HepG2 (cell line): Measurements from ENCODE around the gene LINC00632. TPM values are rescaled to one million over a fixed set of nuclear protein-coding genes. Genes with fewer than 3 reads are reported as not detected.

Experiments
- ATAC-seq: fragments of 200-7000 bp; cut with Tn5 transposase; 3 replicates; pipeline ENCODE4 v1.9.1; 2020; ENCODE audit warnings: mild to moderate bottlenecking, moderate library complexity
- BruUV-seq: library from RNA; stranded (reverse); fragments of 400-500 nt; replicated peaks from 2 replicates; lab custom pipeline; 2021; lab: Mats Ljungman, UMichigan
- CTCF ChIA-PET: fragments of 300-600 bp; formaldehyde crosslinking; extraction: SDS; loops from one replicate; lab custom pipeline; 2021; ENCODE audit warnings: low total read pairs, inconsistent platforms, low intra/inter-chr PET ratio; lab: Yijun Ruan, JAX
- POLR2A ChIA-PET: fragments of 350-600 bp; sonication (Branson Sonifier 250); formaldehyde crosslinking; loops from one replicate; lab custom pipeline; 2020; ENCODE audit warnings: antibody characterized with exemption, inconsistent platforms; lab: Yijun Ruan, JAX
- DNase-seq: peaks from one replicate; pipeline ENCODE4 v3.0.0-alpha.2; 2015; ENCODE audit warnings: low spot score
- FAIRE-seq: peaks from 3 replicates; lab custom pipeline; 2011; peaks lifted over from hg19 to GRCh38; lab: Jason Lieb, UNC
- H2AFZ ChIP-seq: one replicate; pipeline ENCODE4 v1.6.1; 2011; ENCODE audit warnings: low read length, inconsistent platforms
- H3K27ac ChIP-seq: fragments of 300-600 bp; 3 replicates; pipeline ENCODE4 v1.8.0; 2011; ENCODE audit warnings: mixed run types, mild to moderate bottlenecking, mixed read lengths, low read length, inconsistent platforms; ENCODE audit not compliant: insufficient read depth; ENCODE audit errors: extremely low read length
- H3K27me3 ChIP-seq, 2 experiments: fragments of 200-600 bp in 1 of 2; 2 replicates in 1 of 2; 3 replicates in 1 of 2; pipeline versions ENCODE4 v1.6.0 to v1.8.0; 2011; ENCODE audit warnings: low read length in 2 of 2, mild to moderate bottlenecking in 2 of 2, moderate library complexity in 2 of 2, inconsistent platforms in 1 of 2; ENCODE audit not compliant: insufficient read depth in 2 of 2, control insufficient read depth in 1 of 2
- H3K36me3 ChIP-seq, 2 experiments: fragments of 200-600 bp in 1 of 2; replicated peaks in 1 of 2; 2 replicates in 1 of 2; 3 replicates in 1 of 2; pipeline versions ENCODE4 v1.5.1 to v1.8.0; 2011; ENCODE audit warnings: low read length in 2 of 2, inconsistent platforms in 1 of 2; ENCODE audit not compliant: insufficient read depth in 2 of 2, control insufficient read depth in 1 of 2
- H3K4me1 ChIP-seq: 2 replicates; pipeline ENCODE4 v1.5.1; 2012; ENCODE audit warnings: low read length, inconsistent platforms; ENCODE audit not compliant: insufficient read depth
- H3K4me2 ChIP-seq: 2 replicates; pipeline ENCODE4 v1.6.0; 2011; ENCODE audit warnings: low read depth, low read length, inconsistent platforms
- H3K4me3 ChIP-seq, 3 experiments: fragments of 200-600 bp in 1 of 3; sonication (generic), shearing (Covaris generic) in 1 of 3; replicated peaks in 1 of 3; 2 replicates each; pipeline ENCODE4 v1.5.1; 2011 to 2016; ENCODE audit warnings: low read length in 3 of 3, inconsistent platforms in 2 of 3, low read depth in 2 of 3, mild to moderate bottlenecking in 2 of 3, control low read depth in 1 of 3, mixed read lengths in 1 of 3; ENCODE audit not compliant: insufficient read depth in 1 of 3
- H3K79me2 ChIP-seq: one replicate; pipeline ENCODE4 v1.6.1; 2011; ENCODE audit warnings: low read length, inconsistent platforms; ENCODE audit not compliant: insufficient read depth
- H3K9ac ChIP-seq: 2 replicates; pipeline ENCODE4 v1.6.0; 2011; ENCODE audit warnings: mild to moderate bottlenecking, low read depth, low read length, inconsistent platforms; ENCODE audit not compliant: insufficient read depth
- H3K9me3 ChIP-seq: 2 replicates; pipeline ENCODE4 v1.5.1; 2012; ENCODE audit warnings: mild to moderate bottlenecking, low read length
- H4K20me1 ChIP-seq: 2 replicates; pipeline ENCODE4 v1.6.0; 2011; ENCODE audit warnings: inconsistent platforms, mild to moderate bottlenecking, low read length, moderate library complexity; ENCODE audit not compliant: insufficient read depth
- CAMTA2 ChIP-seq: sonication (generic); formaldehyde crosslinking; IDR thresholded peaks from 2 replicates; pipeline ENCODE4 v1.4.0; 2020; ENCODE audit warnings: mild to moderate bottlenecking, missing genetic modification reagents, borderline replicate concordance
- CENPT ChIP-seq: sonication (generic); formaldehyde crosslinking; IDR thresholded peaks from 2 replicates; pipeline ENCODE4 v1.8.0; 2022; ENCODE audit warnings: low read depth, mild to moderate bottlenecking, moderate library complexity, missing genetic modification reagents
- EED ChIP-seq: sonication (generic); formaldehyde crosslinking; IDR thresholded peaks from 2 replicates; pipeline ENCODE4 v1.5.0; 2020; ENCODE audit warnings: mild to moderate bottlenecking, missing genetic modification reagents
- KMT2A ChIP-seq: sonication (generic); formaldehyde crosslinking; IDR thresholded peaks from 2 replicates; pipeline ENCODE4 v1.4.0; 2020; ENCODE audit warnings: missing genetic modification reagents
- LCORL ChIP-seq, 2 experiments: fragments of 450-650 bp in 1 of 2; sonication (generic) in 1 of 2; formaldehyde crosslinking in 1 of 2; IDR thresholded peaks; 2 replicates each; pipeline versions ENCODE4 v1.5.0 to v1.6.1; 2017 to 2020; ENCODE audit warnings: antibody characterized with exemption in 1 of 2, missing genetic modification reagents in 1 of 2
- MEIS1 ChIP-seq: sonication (generic); formaldehyde crosslinking; IDR thresholded peaks from 2 replicates; pipeline ENCODE4 v1.9.0; 2021; ENCODE audit warnings: mild to moderate bottlenecking, missing genetic modification reagents, moderate library complexity, borderline replicate concordance
- MTF1 ChIP-seq: sonication (generic); formaldehyde crosslinking; IDR thresholded peaks from 2 replicates; pipeline ENCODE4 v1.5.0; 2020; ENCODE audit warnings: missing genetic modification reagents
- NR2C2 ChIP-seq: sonication (generic); formaldehyde crosslinking; IDR thresholded peaks from 2 replicates; pipeline ENCODE4 v1.4.0; 2020; ENCODE audit warnings: missing genetic modification reagents, mild to moderate bottlenecking, moderate library complexity, borderline replicate concordance
- RFX5 ChIP-seq: IDR thresholded peaks from 2 replicates; pipeline ENCODE4 v1.6.1; 2011; ENCODE audit warnings: low read depth, low read length, improper control_type of control experiment
- RNF2 ChIP-seq: fragments of 450-650 bp; conservative IDR thresholded peaks from 2 replicates; pipeline ENCODE4 v1.6.1; 2016; ENCODE audit warnings: low read depth
- SOX6 ChIP-seq, 2 experiments: fragments of 450-650 bp in 1 of 2; sonication (generic) in 1 of 2; formaldehyde crosslinking in 1 of 2; IDR thresholded peaks; 2 replicates each; pipeline versions ENCODE4 v1.4.0 to v1.6.1; 2017 to 2020; ENCODE audit warnings: antibody characterized with exemption in 1 of 2, mild to moderate bottlenecking in 1 of 2, missing genetic modification reagents in 1 of 2
- STAT5B ChIP-seq: sonication (generic); formaldehyde crosslinking; IDR thresholded peaks from 2 replicates; pipeline ENCODE4 v1.4.0; 2020; ENCODE audit warnings: missing genetic modification reagents
- TBP ChIP-seq: sonication (generic); formaldehyde crosslinking; IDR thresholded peaks from 2 replicates; pipeline ENCODE4 v1.5.0; 2020; ENCODE audit warnings: missing genetic modification reagents
- TEAD2 ChIP-seq: sonication (generic); formaldehyde crosslinking; IDR thresholded peaks from 2 replicates; pipeline ENCODE4 v1.9.0; 2021; ENCODE audit warnings: missing genetic modification reagents
- ZC3H4 ChIP-seq: sonication (generic); formaldehyde crosslinking; IDR thresholded peaks from 2 replicates; pipeline ENCODE4 v1.4.0; 2020; ENCODE audit warnings: missing genetic modification reagents, borderline replicate concordance
- ZNF124 ChIP-seq: sonication (generic); formaldehyde crosslinking; IDR thresholded peaks from 2 replicates; pipeline ENCODE4 v1.4.0; 2020; ENCODE audit warnings: missing genetic modification reagents
- ZNF501 ChIP-seq: sonication (generic); formaldehyde crosslinking; IDR thresholded peaks from 2 replicates; pipeline ENCODE4 v1.5.1; 2020; ENCODE audit warnings: mild to moderate bottlenecking, moderate library complexity, missing genetic modification reagents
- ZNF883 ChIP-seq: sonication (generic); formaldehyde crosslinking; IDR thresholded peaks from 2 replicates; pipeline ENCODE4 v1.5.1; 2020; ENCODE audit warnings: mild to moderate bottlenecking, missing genetic modification reagents; ENCODE audit errors: not compliant biosample characterization
- WGBS: methylation state at CpG from one replicate; pipeline ENCODE4 v1.1.6; 2017; ENCODE audit warnings: low lambda C conversion rate; 5-methylcytosine and 5-hydroxymethylcytosine counted together
- in situ Hi-C: cut with HindIII; loops from 2 replicates; pipeline ENCODE4 v1.10.0; 2017; ENCODE audit warnings: low pct_unique_long_range_greater_than_20kb; ENCODE audit not compliant: extremely low pct_ligation_motif_present
- intact Hi-C: fragments of 100-400 bp; cut with micrococcal nuclease; formaldehyde crosslinking; loops from one replicate; pipeline ENCODE4 v1.10.0; 2022; ENCODE audit not compliant: unreplicated experiment
- polyA plus RNA-seq, 8 experiments: library from polyadenylated mRNA; depleted of rRNA in 3 of 8; stranded (reverse) in 7 of 8; unstranded in 1 of 8; fragments of >200 nt; fragmentation: Illumina TruSeq in 4 of 8; extraction: Trizol in 4 of 8; gene quantifications; 2 replicates each; pipeline versions ENCODE4 v1.2.1 to v1.2.3, GENCODE V29; 2011 to 2016; ENCODE audit warnings: low read depth in 4 of 8, missing spikeins in 1 of 8, mixed read lengths in 1 of 8; ENCODE audit not compliant: insufficient read depth in 1 of 8
- total RNA-seq, 5 experiments: library from RNA; depleted of rRNA; stranded (reverse); fragments of >200 nt; fragmentation: Illumina TruSeq; extraction: Trizol; gene quantifications; 2 replicates each; pipeline ENCODE4 v1.2.3, GENCODE V29; 2016; ENCODE audit warnings: low read depth in 1 of 5
- TF ChIP-seq, protein P1 (sequence below): sonication (generic); formaldehyde crosslinking; IDR thresholded peaks from 2 replicates; pipeline ENCODE4 v1.8.1; 2023; ENCODE audit warnings: mild to moderate bottlenecking, moderate library complexity, missing genetic modification reagents
- TF ChIP-seq, protein P2 (sequence below), 2 experiments: fragments of 450-650 bp in 1 of 2; sonication (generic) in 1 of 2; formaldehyde crosslinking; IDR thresholded peaks; 2 replicates each; pipeline versions ENCODE4 v1.5.0 to v1.8.0; 2020 to 2022; ENCODE audit warnings: mild to moderate bottlenecking in 1 of 2, missing genetic modification reagents in 1 of 2

The LINC00632 gene
- total and polyA plus RNA-seq, 2 of the 13 experiments (the other 11 are each of a cell fraction or from before 2014, with no cell fraction given): 0.13 TPM; not detected in 1

DNA sequence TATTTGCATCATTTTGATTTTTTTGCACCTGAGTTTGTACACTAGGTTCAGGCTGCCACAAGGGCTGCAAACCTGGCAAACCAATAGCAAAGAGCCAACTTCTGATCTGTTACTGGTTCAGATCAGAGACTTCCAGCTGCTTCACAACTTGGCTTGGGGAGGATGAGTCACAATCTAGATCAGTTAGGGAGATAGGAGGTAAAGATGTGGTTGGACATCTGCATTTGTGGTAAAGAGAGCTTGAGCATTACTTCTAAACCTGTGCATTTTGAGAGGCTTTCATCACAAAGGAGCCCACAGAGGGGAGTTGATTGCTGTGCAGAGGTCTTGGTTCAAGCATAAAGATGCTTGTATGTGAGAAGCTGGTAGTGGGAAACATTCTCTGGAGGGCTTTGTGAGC, 34.5 kb downstream of the LINC00632 start (continued):
- TF ChIP-seq SOX6 (IDR thresholded peaks at IDR 0.05) (no peak), SOX6 (CRISPR knock-in tag; IDR thresholded peaks at IDR 0.05) (no peak), RFX5 (no peak), ZNF501 (no peak), CAMTA2 (no peak), EED (CRISPR knock-in tag) (no peak)

DNA sequence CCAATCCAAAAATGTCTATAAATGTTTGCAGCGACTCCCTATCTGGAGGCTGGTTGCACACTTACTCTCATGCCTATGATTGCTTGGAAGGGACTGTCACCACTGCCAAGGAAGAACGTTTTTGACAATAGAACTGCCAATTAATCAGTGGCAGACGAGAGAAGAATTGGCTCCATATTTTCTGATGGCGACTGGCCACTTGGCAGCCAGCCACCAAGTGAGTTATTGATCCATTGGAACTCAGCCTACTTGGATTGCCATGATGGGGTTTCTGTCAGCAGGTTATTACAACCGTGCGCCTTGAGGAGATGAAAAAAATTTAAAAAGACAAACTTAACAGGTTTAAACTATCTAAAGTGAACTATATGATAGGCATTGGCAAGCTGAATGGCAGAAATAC, 47.4 kb downstream of the LINC00632 start:
- Histone ChIP-seq H3K36me3 (no peaks in the 10 kb centered on the region), H3K4me1 (no peaks in the 10 kb centered on the region), H3K9ac (no peak overlapping the region), H3K27me3 (no peaks in the 10 kb centered on the region), H3K27ac (no peak overlapping the region), H4K20me1 (no peaks in the 10 kb centered on the region), H3K4me3 (no peak overlapping the region), H3K9me3 (no peaks in the 10 kb centered on the region), H3K4me2 (no peak overlapping the region), H3K79me2 (no peaks in the 10 kb centered on the region), H2AFZ (no peak overlapping the region)
- FAIRE-seq: no peak
- intact Hi-C loops (no loop called here), in situ Hi-C loops (no loop called here)
- no TSS peak for BruUV-seq
- TF ChIP-seq RNF2: no peak
- no peak for TF ChIP-seq ZNF883 (CRISPR knock-in tag)
- no peak for TF ChIP-seq MTF1
- TF ChIP-seq STAT5B (CRISPR knock-in tag): no peak
- TF ChIP-seq NR2C2: no peak
- no peak for TF ChIP-seq LCORL (IDR thresholded peaks at IDR 0.05)
- TF ChIP-seq LCORL (CRISPR knock-in tag; IDR thresholded peaks at IDR 0.05): no peak
- no peak for TF ChIP-seq MEIS1 (CRISPR knock-in tag)
- no peak for TF ChIP-seq TEAD2 (CRISPR knock-in tag)
- no peak for TF ChIP-seq CENPT
- TF ChIP-seq ZNF124 (CRISPR knock-in tag): no peak
- TF ChIP-seq, protein P1, sequence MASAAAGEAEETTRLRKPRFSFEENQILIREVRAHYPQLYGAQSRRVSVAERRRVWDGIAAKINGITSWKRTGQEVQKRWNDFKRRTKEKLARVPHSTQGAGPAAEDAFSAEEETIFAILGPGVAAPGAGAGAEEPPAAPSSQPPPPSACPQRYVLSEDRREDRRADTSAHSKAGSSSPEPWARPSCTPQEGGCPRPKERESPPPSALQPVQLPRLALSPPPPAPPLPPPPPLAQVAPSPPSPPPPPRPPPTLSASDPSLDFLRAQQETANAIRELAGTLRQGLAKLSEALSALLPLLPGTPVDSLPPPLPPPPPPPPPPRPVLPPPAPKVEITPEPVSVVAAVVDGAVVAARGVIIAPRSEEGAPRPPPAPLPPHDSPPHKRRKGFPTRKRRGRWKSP (CRISPR knock-in tag): no peak
- TF ChIP-seq TBP (CRISPR knock-in tag): no peak
- no peak for TF ChIP-seq ZC3H4 (CRISPR knock-in tag)
- TF ChIP-seq KMT2A (CRISPR knock-in tag): no peak
- TF ChIP-seq, protein P2, sequence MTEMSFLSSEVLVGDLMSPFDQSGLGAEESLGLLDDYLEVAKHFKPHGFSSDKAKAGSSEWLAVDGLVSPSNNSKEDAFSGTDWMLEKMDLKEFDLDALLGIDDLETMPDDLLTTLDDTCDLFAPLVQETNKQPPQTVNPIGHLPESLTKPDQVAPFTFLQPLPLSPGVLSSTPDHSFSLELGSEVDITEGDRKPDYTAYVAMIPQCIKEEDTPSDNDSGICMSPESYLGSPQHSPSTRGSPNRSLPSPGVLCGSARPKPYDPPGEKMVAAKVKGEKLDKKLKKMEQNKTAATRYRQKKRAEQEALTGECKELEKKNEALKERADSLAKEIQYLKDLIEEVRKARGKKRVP (CRISPR knock-in tag; IDR thresholded peaks at IDR 0.05): no peak
- TF ChIP-seq EED (CRISPR knock-in tag): no peak
- no peak for DNase-seq
- ATAC-seq: no peak
- POLR2A ChIA-PET: no interaction called here
- CTCF ChIA-PET: no interaction called here
- WGBS: 0% methylated on average over 6 of the region's 6 CpGs
